ENCODE results near the gene FBXO39. TPM values are rescaled to one million over a fixed set of nuclear protein-coding genes. Genes with fewer than 3 reads are reported as not detected.
"Not testable (repeated sequence)": the region's sequence is repeated elsewhere in the genome, so short reads cannot be mapped to it uniquely, and the experiment has no call there.

FBXO39 gene
- 0.26 and 0.36 TPM in 2 replicates for total RNA-seq

DNA sequence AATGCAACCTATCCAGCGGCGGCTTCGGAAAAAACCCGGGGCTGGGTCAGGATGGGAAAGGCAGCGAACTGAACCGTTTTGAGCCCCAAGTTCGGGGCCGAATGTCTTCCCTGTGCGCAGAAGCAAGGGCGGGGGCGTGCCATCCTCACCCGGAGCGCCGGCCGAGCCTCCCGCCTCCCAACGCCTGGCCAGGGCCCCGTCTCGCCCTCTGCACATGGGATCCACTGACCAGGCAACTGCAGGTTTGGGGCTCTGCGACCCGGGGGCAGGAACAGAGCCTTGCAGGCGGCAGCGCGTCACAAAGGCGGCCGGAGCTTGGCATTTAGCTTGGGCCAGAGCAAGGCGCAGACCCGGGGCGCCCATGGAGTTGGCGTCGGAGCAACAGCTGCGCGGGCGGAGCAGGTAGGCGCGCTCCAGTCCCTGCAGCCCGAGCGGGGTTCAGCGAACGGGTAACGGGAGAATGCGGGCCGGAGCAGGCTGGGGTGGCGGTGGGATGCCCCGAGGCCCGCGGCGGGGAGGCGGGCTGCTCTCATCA, at the start of gene FBXO39:
Gene FBXO39 (plus strand): TSS at position 345 of the 535 bp plus-strand sequence. CDS start 3,654 bp downstream, outside the sequence.
- Mint-ChIP-seq H3K27me3 (no peaks in the 10 kb centered on the region), H3K4me1 (peaks cover 5% of the 10 kb centered on the region), H3K27ac (no peak within 1 kb of the TSS), H3K36me3 (ENCODE audit: low read depth) (peaks cover 80% of the 10 kb centered on the region), H3K9me3 (peaks cover 42% of the 10 kb centered on the region), H3K4me3 (no peak within 1 kb of the TSS)
- peak; percentile 63 for DNase-seq
- intact Hi-C loops (cut with micrococcal nuclease) = no loop called here

DNA sequence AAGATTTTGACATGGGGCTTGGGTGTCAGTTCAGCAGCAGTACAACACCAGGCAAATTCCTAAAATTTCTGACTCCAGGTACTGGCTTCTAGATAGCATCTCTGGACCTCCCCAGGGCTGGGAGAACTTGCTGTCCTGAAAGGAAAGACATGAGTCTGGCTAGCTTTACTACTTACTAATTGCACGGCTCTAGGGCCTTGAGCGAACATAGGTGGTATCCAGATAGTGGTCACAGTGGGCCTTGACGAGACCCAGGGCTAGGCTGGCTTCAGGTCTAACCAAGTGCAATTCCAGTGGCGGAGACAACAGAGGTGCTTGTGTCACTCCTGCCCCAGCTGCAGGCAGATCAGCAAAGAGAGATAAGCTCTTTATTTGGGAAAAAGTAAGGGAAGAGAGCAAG, 46.5 kb upstream of the FBXO39 start:
- Mint-ChIP-seq H3K4me3 (no peak overlapping the region), H3K27ac (no peak overlapping the region)
- intact Hi-C loops (cut with micrococcal nuclease) = no loop called here

DNA sequence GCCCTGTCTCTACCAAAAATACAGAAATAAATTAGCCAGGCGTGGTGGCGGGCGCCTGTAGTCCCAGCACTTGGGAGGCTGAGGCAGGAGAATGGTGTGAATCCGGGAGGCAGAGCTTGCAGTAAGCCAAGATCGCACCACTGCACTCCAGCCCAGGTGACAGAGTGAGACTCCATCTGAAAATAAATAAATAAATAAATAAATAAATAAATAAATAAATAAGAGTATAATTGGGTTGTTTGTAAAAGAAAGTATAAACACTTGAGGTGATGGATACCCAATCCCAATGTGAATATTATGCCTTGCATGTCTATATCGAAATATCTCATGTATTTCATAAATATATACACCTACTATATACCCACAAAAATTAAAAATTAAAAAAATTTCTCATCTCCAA, 29.4 kb upstream of the FBXO39 start:
- H3K4me1 Mint-ChIP-seq; H3K9me3 Mint-ChIP-seq; DNase-seq; H3K27ac Mint-ChIP-seq; H3K36me3 Mint-ChIP-seq (ENCODE audit: low read depth); H3K4me3 Mint-ChIP-seq; intact Hi-C loops (cut with micrococcal nuclease): not testable (repeated sequence)
- H3K27me3 Mint-ChIP-seq = peaks cover 61% of the 10 kb centered on the region

More for the DNA sequence above, 46.5 kb upstream of the FBXO39 start:
- Mint-ChIP-seq H3K27me3 (peaks cover 28% of the 10 kb centered on the region), H3K4me1 (no peaks in the 10 kb centered on the region), H3K9me3 (no peaks in the 10 kb centered on the region), H3K36me3 (ENCODE audit: low read depth) (no peaks in the 10 kb centered on the region)
- no peak for DNase-seq

DNA sequence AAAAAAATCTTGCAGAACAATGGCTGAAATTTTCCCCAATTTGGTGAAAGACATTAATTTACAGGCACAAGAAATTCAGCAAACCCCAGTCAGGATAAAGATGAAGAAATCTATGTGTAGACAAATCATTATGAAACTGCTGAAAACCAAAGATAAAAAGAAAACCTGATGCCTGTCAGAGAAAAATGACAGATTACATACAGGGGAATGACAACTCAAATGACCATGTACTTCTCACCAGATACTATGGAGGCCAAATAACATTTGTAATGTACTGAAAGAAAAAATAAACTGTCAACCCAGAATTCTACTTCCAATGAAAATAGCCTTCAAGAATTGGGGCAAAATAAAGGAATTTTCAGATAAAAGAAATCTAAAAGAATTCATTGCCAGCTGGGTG, 27.4 kb upstream of the FBXO39 start:
- peaks cover 48% of the 10 kb centered on the region for H3K27me3 Mint-ChIP-seq
- intact Hi-C loops (cut with micrococcal nuclease) = no loop called here
- peaks cover 5% of the 10 kb centered on the region for H3K9me3 Mint-ChIP-seq
- H3K36me3 Mint-ChIP-seq (ENCODE audit: low read depth) = no peaks in the 10 kb centered on the region
- DNase-seq = no peak
- peaks cover 19% of the 10 kb centered on the region for H3K4me1 Mint-ChIP-seq
- no peak overlapping the region for H3K4me3 Mint-ChIP-seq
- no peak overlapping the region for H3K27ac Mint-ChIP-seq

DNA sequence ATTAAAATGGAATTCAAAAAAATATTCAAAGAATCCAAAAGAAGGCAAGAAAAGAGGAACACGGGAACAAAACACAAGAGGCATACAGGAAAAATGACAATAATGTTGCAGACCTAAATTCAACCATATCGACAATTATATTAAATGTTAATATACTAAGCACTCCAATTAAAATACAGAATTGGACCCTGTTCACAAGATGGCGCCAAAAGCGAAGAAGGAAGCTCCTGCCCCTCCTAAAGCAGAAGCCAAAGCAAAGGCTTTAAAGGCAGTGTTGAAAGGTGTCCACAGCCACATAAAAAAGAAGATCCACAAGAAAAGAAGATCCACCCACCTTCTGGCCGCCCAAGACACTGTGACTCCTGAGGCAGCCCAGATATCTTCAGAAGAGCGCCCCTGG, 26.5 kb upstream of the FBXO39 start:
- DNase-seq = peak; percentile 64
- Mint-ChIP-seq H3K4me3 (no peak overlapping the region), H3K9me3 (peaks cover under 1% of the 10 kb centered on the region), H3K27me3 (peaks cover 40% of the 10 kb centered on the region), H3K36me3 (ENCODE audit: low read depth) (no peaks in the 10 kb centered on the region), H3K27ac (no peak overlapping the region), H3K4me1 (peaks cover 20% of the 10 kb centered on the region)
- intact Hi-C loops (cut with micrococcal nuclease) = no loop called here

DNA sequence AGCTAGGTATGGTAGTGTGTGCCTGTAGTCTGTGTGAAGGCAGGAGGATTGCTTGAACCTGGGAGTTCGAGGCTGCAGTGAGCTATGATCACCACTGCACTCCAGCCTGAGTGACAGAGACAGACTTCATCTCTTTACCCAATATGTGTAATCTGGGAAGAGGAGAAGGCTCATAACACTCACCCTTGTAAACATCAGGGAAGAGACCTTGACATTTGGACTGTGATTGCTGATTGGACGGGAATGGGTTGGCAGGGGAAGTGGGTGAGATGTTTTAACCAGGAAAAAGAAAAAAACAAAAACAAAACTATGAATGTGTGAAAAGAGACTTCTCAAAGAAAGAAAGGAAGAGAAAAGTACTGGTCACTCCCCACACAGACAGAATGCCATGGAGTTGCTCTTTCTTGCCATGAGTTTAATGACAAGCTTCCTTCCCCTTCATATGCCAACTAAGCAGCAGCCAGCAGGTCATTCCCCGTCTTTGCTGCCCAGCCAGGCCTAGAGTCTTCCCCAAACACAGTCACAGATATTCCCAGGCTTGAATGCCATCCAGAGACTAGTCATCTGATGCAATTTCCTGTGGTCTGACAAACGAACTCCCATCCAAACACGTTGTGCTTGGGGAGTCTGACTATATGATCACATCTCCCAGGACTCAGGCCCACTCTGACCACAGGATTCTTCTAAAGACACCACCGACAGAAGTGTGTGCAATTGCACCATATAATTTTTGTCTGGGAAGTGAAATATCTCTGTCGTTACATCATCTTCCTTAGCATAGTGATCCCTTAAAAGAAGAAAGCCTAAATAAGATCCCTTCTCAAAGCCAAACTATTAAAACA, 23.7 kb upstream of the FBXO39 start:
- Mint-ChIP-seq H3K27ac (peak overlapping the region; percentile 31), H3K27me3 (peaks cover 21% of the 10 kb centered on the region), H3K36me3 (ENCODE audit: low read depth) (peaks cover 5% of the 10 kb centered on the region), H3K9me3 (no peaks in the 10 kb centered on the region), H3K4me1 (peaks cover 32% of the 10 kb centered on the region), H3K4me3 (no peak overlapping the region)
- no peak for DNase-seq
- intact Hi-C loops (cut with micrococcal nuclease) = loop anchor here (10.0 kb wide), 2 partner anchors 87 to 263 kb away; partner anchors contain the start of gene RNASEK

DNA sequence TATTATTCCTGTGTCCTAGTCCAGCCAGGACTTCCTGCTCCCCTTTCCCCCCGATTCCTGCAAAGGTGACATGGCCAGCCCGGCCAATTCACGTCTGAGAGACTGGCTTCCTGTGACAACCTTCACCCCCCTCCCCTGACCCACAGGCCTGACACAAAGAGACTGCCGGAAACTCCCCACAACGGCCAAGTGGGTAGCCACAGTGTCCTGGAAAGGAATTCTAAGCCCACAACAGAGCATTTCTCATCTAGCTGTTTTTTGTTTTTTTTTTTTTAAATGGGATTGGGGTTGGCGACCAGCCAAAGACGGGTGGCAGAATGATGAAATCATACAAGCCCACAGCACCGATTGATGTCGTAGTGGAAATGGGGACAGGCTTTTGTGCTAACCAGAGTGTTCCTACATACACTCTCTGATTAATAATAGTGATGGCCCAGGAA, 23.0 kb upstream of the FBXO39 start:
- Mint-ChIP-seq H3K36me3 (ENCODE audit: low read depth) (peaks cover 11% of the 10 kb centered on the region), H3K4me3 (peak overlapping the region; percentile 17), H3K9me3 (no peaks in the 10 kb centered on the region), H3K27ac (peak overlapping the region; percentile 57), H3K27me3 (peaks cover 17% of the 10 kb centered on the region), H3K4me1 (peaks cover 38% of the 10 kb centered on the region)
- no peak for DNase-seq
- intact Hi-C loops (cut with micrococcal nuclease) = loop anchor here (10.0 kb wide), 2 partner anchors 88 to 262 kb away; partner anchors contain the start of gene RNASEK

DNA sequence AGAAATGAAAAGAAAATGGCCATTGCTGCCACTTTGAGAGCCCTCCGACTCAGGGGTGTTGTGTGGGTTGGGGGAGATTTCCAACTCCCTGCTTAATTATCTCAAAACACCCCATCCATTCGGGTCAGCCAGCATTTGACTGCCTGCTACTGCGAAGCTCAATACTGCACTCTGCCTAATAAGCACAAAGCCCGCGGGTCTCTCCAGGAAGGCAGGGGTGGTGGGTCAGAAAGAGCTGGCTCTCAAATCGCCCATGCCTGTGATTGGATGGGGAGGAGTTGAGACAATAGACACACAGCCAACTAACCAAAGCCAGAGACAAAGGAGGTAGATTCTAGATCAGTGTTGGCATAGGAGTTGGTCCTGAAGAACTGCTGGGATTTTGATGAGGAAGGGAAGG, 22.5 kb upstream of the FBXO39 start:
- H3K4me1 Mint-ChIP-seq = peaks cover 43% of the 10 kb centered on the region
- no peak overlapping the region for H3K27ac Mint-ChIP-seq
- H3K36me3 Mint-ChIP-seq (ENCODE audit: low read depth) = peaks cover 16% of the 10 kb centered on the region
- no peak overlapping the region for H3K4me3 Mint-ChIP-seq
- intact Hi-C loops (cut with micrococcal nuclease) = loop anchor here (10.0 kb wide), 2 partner anchors 89 to 261 kb away; partner anchors contain the start of gene RNASEK
- peaks cover 15% of the 10 kb centered on the region for H3K27me3 Mint-ChIP-seq
- H3K9me3 Mint-ChIP-seq = no peaks in the 10 kb centered on the region
- DNase-seq = no peak

DNA sequence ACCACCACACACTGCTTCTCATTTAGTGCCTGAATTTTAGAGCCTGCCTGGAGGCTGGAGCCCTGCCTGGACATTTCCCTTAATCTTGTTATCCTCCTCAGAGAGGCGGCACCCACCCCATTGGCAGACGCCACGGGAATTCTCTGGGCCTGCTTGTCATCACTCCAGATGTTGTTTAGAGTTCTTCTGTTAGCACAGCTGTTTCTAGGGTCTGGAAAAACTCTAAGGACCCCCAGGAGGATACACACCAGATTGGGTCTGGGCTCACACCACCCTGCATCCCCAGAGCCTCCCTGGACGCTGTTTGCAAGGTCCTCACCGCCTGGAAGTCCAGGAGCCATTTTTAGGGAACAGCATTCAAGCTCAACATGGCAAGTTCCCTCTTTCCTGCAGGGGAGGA, 20.7 kb upstream of the FBXO39 start:
- H3K4me3 Mint-ChIP-seq = peak overlapping the region; percentile 89
- peaks cover 3% of the 10 kb centered on the region for H3K27me3 Mint-ChIP-seq
- intact Hi-C loops (cut with micrococcal nuclease) = loop anchor here (10.0 kb wide), 2 partner anchors 90 to 260 kb away; partner anchors contain the start of gene RNASEK
- peaks cover 50% of the 10 kb centered on the region for H3K4me1 Mint-ChIP-seq
- H3K27ac Mint-ChIP-seq = peak overlapping the region; percentile 89
- H3K36me3 Mint-ChIP-seq (ENCODE audit: low read depth) = peaks cover 31% of the 10 kb centered on the region
- DNase-seq = no peak
- H3K9me3 Mint-ChIP-seq = no peaks in the 10 kb centered on the region

DNA sequence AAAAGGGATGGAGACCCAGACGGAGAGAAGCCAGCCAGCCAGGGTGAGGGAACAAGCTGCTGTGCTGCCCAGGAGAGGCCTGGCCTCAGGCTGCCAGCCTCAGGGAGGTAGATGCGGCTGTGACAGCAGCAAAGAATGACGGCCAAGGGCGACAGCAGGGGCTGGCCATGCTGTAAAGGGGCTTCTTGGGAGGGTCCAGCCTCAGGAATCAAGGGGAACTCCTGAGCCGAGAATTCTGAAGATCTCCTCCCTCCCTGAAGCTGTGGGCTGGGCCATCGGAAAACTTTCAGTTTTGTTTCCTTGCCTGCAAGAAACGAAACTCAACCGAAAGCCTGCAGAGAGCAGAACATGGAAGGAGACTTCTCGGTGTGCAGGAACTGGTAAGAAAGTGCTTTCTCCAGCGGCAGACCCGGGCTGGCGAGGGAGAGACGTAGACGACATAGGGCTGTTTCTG, 20.3 kb upstream of the FBXO39 start, which contains the start of gene XAF1:
Gene XAF1 (plus strand): TSS at position 316 of the 454 bp plus-strand sequence. CDS start 33 bp downstream, at position 349.
- peak within 1 kb of the TSS; percentile 89 for H3K27ac Mint-ChIP-seq
- H3K9me3 Mint-ChIP-seq = no peaks in the 10 kb centered on the region
- peaks cover 36% of the 10 kb centered on the region for H3K36me3 Mint-ChIP-seq (ENCODE audit: low read depth)
- peak within 1 kb of the TSS; percentile 89 for H3K4me3 Mint-ChIP-seq
- H3K27me3 Mint-ChIP-seq = peaks cover 1% of the 10 kb centered on the region
- intact Hi-C loops (cut with micrococcal nuclease) = loop anchor here (10.0 kb wide), 2 partner anchors 91 to 259 kb away; partner anchors contain the start of gene RNASEK
- DNase-seq = peak; percentile 92
- H3K4me1 Mint-ChIP-seq = peaks cover 54% of the 10 kb centered on the region

DNA sequence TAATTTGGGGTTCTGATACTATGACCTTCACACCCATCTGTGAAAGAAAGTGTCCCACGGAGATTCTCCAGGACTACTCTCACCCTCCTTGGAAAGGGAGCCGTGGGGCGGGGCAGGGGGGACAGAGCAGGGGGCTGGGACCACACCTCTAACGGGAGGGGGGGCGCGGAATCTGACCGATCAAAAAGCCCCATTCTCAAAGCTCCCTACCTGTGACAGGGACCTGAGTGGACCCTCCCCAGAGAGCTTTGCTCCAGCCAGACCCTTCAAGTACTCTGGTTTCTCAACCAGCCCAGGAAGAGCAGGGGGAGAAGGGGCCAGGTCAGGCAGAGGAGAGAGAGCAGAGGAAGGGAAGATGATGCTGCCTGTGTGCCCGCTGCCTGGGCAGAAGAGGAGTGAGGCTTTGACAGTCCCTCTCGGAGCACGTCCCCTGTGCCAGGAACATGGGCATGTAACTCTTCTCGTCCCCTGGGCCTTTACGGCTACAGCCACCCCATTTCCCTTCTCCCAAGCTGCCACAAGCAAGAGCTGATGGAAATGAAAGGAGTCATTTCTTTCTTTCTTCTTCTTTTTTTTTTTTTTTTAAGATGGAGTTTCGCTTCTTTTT, 19.5 kb upstream of the FBXO39 start:
- Mint-ChIP-seq H3K4me3 (peak overlapping the region; percentile 89), H3K27ac (peak overlapping the region; percentile 89), H3K27me3 (peaks cover 1% of the 10 kb centered on the region), H3K4me1 (peaks cover 57% of the 10 kb centered on the region), H3K9me3 (no peaks in the 10 kb centered on the region), H3K36me3 (ENCODE audit: low read depth) (peaks cover 44% of the 10 kb centered on the region)
- DNase-seq = peak; percentile 71
- intact Hi-C loops (cut with micrococcal nuclease) = loop anchor here (10.0 kb wide), 2 partner anchors 92 to 258 kb away; partner anchors contain the start of gene RNASEK

DNA sequence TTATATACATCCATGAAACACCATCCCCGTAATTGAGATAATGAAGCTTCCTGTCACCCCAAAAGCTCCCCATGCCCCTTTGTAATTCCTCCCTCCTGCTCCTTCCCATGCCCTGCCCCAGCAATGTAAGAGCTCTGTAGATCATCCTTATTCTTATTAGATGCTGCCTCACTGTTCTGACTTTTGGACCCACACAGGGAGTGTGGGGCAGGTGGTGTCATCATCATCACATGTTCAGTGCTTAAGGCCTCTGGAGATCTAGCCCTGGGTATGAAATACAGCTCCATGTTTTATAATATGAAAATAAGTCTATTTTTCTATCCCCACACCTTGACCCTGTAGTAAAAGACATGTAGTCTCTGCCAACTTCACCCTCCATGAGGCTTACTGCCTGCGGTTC, 18.3 kb upstream of the FBXO39 start:
- Mint-ChIP-seq H3K4me3 (peak overlapping the region; percentile 89), H3K9me3 (peaks cover 5% of the 10 kb centered on the region), H3K27ac (peak overlapping the region; percentile 91), H3K27me3 (no peaks in the 10 kb centered on the region), H3K4me1 (peaks cover 56% of the 10 kb centered on the region), H3K36me3 (ENCODE audit: low read depth) (peaks cover 56% of the 10 kb centered on the region)
- intact Hi-C loops (cut with micrococcal nuclease) = loop anchor here (10.0 kb wide), 2 partner anchors 93 to 257 kb away; partner anchors contain the start of gene RNASEK
- no peak for DNase-seq

DNA sequence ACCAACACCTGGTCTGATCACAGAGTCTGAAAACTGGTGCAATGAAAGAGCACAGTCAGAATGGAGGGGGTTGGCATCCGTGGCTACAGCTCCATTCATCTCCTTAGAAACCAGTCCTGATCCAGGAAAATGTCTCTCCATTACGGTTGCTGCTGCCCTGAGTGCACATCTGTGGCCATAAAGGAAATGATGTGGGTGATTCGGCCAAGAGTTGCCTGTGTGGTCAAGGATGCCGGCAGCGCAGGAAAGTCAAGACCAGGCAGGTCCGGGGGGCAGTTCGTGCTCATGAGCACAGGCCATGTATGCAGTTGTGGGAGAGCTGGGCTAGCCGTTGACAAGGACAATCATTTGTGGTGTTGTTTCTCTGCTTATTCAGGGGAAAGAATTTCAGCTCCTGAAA, 14.2 kb upstream of the FBXO39 start:
- H3K4me1 Mint-ChIP-seq = peaks cover 57% of the 10 kb centered on the region
- no peak for DNase-seq
- H3K9me3 Mint-ChIP-seq = peaks cover 26% of the 10 kb centered on the region
- H3K4me3 Mint-ChIP-seq = no peak overlapping the region
- no peaks in the 10 kb centered on the region for H3K27me3 Mint-ChIP-seq
- intact Hi-C loops (cut with micrococcal nuclease) = no loop called here
- no peak overlapping the region for H3K27ac Mint-ChIP-seq
- H3K36me3 Mint-ChIP-seq (ENCODE audit: low read depth) = peaks cover 92% of the 10 kb centered on the region
